Ovary (tissue), 9 donors: ENCODE data around the gene TMEM217. TPM values are rescaled to one million over a fixed set of nuclear protein-coding genes. Genes with fewer than 3 reads are reported as not detected.
A peak's percentile ranks its signal among the peaks of the same experiment; 100 is the strongest.

ENCODE experiments used
- DNase-seq, 5 donors: peaks; one replicate each; pipeline ENCODE4 v3.0.0-alpha.2; 2019 to 2020
- H3K27ac ChIP-seq, 2 donors: fragments of 200-600 bp; one replicate each; pipeline versions ENCODE4 v1.5.1 to v1.8.0; 2019 to 2022
- H3K27me3 ChIP-seq: fragments of 200-600 bp; one replicate; pipeline ENCODE4 v1.8.0; 2022
- H3K36me3 ChIP-seq: fragments of 200-600 bp; sonication (generic); one replicate; pipeline ENCODE4 v1.5.1; 2019
- H3K4me1 ChIP-seq: one replicate; pipeline ENCODE4 v1.8.1; 2013; ENCODE audit warnings: mild to moderate bottlenecking, moderate library complexity; ENCODE audit not compliant: insufficient read depth
- H3K4me3 ChIP-seq: fragments of 200-600 bp; sonication (generic); one replicate; pipeline ENCODE4 v1.5.1; 2017
- H3K9me3 ChIP-seq, 2 donors: fragments of 200-600 bp in 1 of 2; sonication (generic) in 1 of 2; one replicate each; pipeline versions ENCODE4 v1.5.1 to v1.8.1; 2013 to 2019; ENCODE audit warnings: mild to moderate bottlenecking in 1 of 2, moderate library complexity in 1 of 2
- CTCF ChIP-seq, 3 donors: fragments of 450-650 bp in 2 of 3; fragments of 200-600 bp in 1 of 3; IDR thresholded peaks; one replicate each; pipeline versions ENCODE4 v1.5.1 to v1.8.0; 2016 to 2022; ENCODE audit warnings: antibody characterized with exemption in 3 of 3, mild to moderate bottlenecking in 1 of 3
- EP300 ChIP-seq: sonication (generic); formaldehyde crosslinking; IDR thresholded peaks from one replicate; pipeline ENCODE4 v1.6.1; 2017; ENCODE audit warnings: antibody characterized with exemption
- POLR2A ChIP-seq: fragments of 450-650 bp; IDR thresholded peaks from one replicate; pipeline ENCODE4 v1.6.1; 2017; ENCODE audit warnings: antibody characterized with exemption, mild to moderate bottlenecking, moderate library complexity
- WGBS, 3 donors: extraction: QIAGEN DNeasy Blood & Tissue Kit in 1 of 3; methylation state at CpG; one replicate each; pipeline versions ENCODE4 v1.1.5 to v1.1.7; 2013 to 2017; 5-methylcytosine and 5-hydroxymethylcytosine counted together
- intact Hi-C, 4 donors: fragments of 100-400 bp; cut with DNase I; formaldehyde crosslinking; loops; one replicate each; pipeline versions ENCODE4 v1.11.0 to v1.15.1; 2022 to 2023
- polyA plus RNA-seq, 2 donors: library from polyadenylated mRNA; stranded (reverse); fragments of 200-250 nt in 1 of 2; fragments of 350-450 nt in 1 of 2; fragmentation: Illumina TruSeq in 1 of 2; extraction: RNeasy Lipid Tissue Mini Kit (QIAGEN cat#74804) in 1 of 2; gene quantifications; one replicate each; pipeline ENCODE4 v1.2.3, GENCODE V29; 2013 to 2014
- total RNA-seq, 7 donors: library from RNA; depleted of rRNA in 2 of 7; stranded (reverse); fragments of >200 nt in 2 of 7; fragmentation: NEBNext Ultra II Directional in 3 of 7; extraction: Animal tissue kit (Norgen Biotek cat#: 25700) in 3 of 7; gene quantifications; one replicate each; pipeline versions ENCODE4 v1.1.0 to v1.2.4, GENCODE V29; 2016 to 2023
- donor health status: DM: no; HTN: no; CAD: no; lungs with moderate emphysema.
- donor health status: DM: no; HTN: no; CAD: no.
- donor health status: Bipolar disorder and iron deficiency.
- donor health status: DM: yes; HTN: yes; CAD: no.
- donor health status: DM: no; HTN: no; CAD: no.
- donor health status: DM: yes; HTN: yes; CAD: no.

TMEM217 gene
- total and polyA plus RNA-seq, 9 donors = 0.39 to 4.6 (median 1.5) TPM

GRCh38 chr6:37257320-37257633, 667 bp downstream of the TMEM217 start:
- peak overlapping the region; percentile 90 for H3K4me3 ChIP-seq
- no peaks in the 10 kb centered on the region for H3K9me3 ChIP-seq
- no peaks in the 10 kb centered on the region for H3K36me3 ChIP-seq
- WGBS, 3 donors = 0 to 1% (median 0%) methylated on average over 9 of the region's 9 CpGs
- H3K27ac ChIP-seq = peak overlapping the region in 1 of 2 donors; percentile 6
- no peaks in the 10 kb centered on the region for H3K27me3 ChIP-seq
- H3K4me1 ChIP-seq = no peaks in the 10 kb centered on the region
- DNase-seq = no peak
- intact Hi-C loops = no loop called here
- TF ChIP-seq POLR2A (no peak), CTCF (IDR thresholded peaks at IDR 0.05) (no peak), EP300 (no peak)

DNA sequence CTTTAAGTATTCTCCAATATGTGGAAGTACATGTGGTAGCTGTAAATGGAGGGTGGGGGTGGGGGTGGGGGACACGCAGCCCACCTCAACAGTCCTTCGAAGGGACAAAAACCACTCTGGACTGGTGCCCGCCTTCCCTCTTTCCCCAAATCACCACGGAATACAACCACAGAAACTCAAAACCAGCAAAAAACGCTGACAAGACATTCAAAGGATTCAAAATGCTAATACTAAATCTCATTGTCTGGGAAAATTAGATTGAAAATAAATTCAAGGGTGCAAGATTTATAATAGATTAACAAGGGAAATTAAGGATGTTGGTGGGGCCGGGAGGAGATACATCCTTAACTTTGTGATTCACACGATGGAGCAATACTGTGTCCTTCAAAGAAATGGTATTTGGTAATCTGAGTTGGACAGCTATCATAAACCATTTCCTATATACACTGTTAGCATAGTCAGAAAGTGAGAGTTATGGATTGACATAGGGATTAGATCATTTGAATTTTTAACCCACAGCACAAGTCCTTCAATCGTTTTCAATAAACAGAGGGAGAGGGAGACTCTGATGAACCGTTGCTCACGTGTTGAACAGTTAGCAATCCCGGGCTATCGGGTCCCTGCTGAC, 1.1 kb downstream of the TMEM217 start:
- peak overlapping the region in 1 of 2 donors; percentile 6 for H3K27ac ChIP-seq
- no peaks in the 10 kb centered on the region for H3K9me3 ChIP-seq
- peak overlapping the region; percentile 90 for H3K4me3 ChIP-seq
- no peak for TF ChIP-seq EP300
- no peak for DNase-seq
- H3K27me3 ChIP-seq = no peaks in the 10 kb centered on the region
- H3K36me3 ChIP-seq = no peaks in the 10 kb centered on the region
- H3K4me1 ChIP-seq = no peaks in the 10 kb centered on the region
- 42 to 55% (median 46%) methylated on average over 12 of the region's 12 CpGs for WGBS, 3 donors
- intact Hi-C loops = no loop called here

DNA sequence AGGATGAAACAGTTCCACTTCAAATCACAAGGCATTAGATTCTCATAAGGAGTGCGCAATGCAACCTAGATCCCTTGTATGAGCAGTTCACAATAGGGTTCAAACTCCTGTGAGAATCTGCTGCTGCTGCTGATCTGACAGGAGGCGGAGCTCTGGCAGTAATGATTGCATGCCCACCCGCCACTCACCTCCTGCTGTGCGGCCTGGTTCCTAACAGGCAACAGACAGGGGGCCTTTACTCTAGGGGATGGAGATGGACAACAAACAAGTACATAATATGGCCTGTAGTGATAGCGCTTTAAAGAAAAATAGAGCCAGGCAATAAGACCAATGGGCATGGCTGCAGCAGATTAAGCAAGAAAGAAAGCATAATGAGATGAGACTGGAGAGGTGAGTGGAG, 3.1 kb downstream of the TMEM217 start:
- no peak for DNase-seq
- no peak overlapping the region for H3K4me3 ChIP-seq
- 94 to 96% (median 95%) methylated on average over 5 of the region's 5 CpGs for WGBS, 3 donors
- no peak overlapping the region for H3K27ac ChIP-seq
- no peaks in the 10 kb centered on the region for H3K27me3 ChIP-seq
- H3K36me3 ChIP-seq = no peaks in the 10 kb centered on the region
- TF ChIP-seq EP300 (no peak), POLR2A (no peak), CTCF (IDR thresholded peaks at IDR 0.05) (no peak)
- no peaks in the 10 kb centered on the region for H3K9me3 ChIP-seq
- H3K4me1 ChIP-seq = no peaks in the 10 kb centered on the region
- intact Hi-C loops = no loop called here

DNA sequence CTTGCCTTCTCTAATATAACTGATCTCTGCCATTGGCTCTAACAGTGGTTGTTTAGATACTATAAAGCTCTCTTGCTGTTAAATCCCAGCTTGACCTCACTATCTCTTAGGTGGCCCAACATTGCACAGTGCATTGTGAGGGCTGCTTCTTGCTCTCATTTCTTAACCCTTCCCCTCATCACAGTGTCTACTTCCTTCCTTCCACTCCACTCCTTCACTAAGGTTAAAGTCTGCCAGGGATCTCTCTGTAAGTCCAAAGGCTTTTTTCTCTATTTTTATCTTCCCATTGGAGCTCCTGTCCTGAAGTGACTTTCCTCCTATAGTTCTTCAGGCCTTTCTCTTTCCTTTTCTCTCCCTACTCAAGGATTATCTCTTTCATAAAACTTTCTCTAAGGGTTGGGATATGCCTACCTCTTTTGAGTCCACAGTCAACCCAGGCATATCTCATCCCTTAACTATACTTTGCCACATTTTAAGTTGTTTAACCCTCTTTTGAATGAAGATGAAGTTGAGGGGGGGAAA, 4.4 kb downstream of the TMEM217 start:
- intact Hi-C loops = no loop called here
- no peak for DNase-seq
- Histone ChIP-seq H3K4me1 (no peaks in the 10 kb centered on the region), H3K36me3 (no peaks in the 10 kb centered on the region), H3K27ac (no peak overlapping the region), H3K9me3 (no peaks in the 10 kb centered on the region), H3K27me3 (no peaks in the 10 kb centered on the region), H3K4me3 (no peak overlapping the region)
- TF ChIP-seq CTCF (IDR thresholded peaks at IDR 0.05) (no peak), EP300 (no peak)

DNA sequence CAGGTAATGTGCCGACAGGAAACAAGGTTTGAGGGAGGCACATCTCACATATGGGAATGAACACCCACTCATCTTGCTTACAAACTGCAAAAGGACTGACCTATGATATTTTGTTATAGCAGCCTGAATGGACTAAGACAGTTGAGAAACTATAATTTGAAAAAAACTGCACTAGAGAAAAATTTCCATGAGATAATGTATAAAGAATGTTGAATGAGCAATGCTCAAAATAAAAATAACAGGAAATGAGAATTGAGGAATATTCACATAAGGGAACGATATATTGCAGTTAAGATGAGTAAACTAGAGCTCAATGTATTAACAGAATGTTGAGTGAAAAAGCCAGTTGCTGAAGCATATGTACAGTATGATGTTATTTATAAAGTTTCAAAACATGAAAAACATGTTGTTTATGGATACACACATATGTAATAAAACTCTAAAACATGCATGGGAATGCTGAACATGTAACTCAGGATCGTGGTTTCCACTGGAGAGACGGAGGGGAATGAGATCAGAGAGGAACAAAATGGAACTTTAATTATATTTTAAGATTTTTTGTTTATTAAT, 6.6 kb downstream of the TMEM217 start:
- H3K27ac ChIP-seq = no peak overlapping the region
- intact Hi-C loops = no loop called here
- no peaks in the 10 kb centered on the region for H3K27me3 ChIP-seq
- no peak overlapping the region for H3K4me3 ChIP-seq
- WGBS, 3 donors = 70 to 77% (median 75%) methylated on average over 4 of the region's 4 CpGs
- H3K9me3 ChIP-seq = no peaks in the 10 kb centered on the region
- no peaks in the 10 kb centered on the region for H3K36me3 ChIP-seq
- DNase-seq = no peak
- TF ChIP-seq CTCF (IDR thresholded peaks at IDR 0.05) (no peak), EP300 (no peak), POLR2A (no peak)
- H3K4me1 ChIP-seq = no peaks in the 10 kb centered on the region
